Loucy (cell line): ENCODE data around the gene SLAIN1.

Source experiments
- EZH2phosphoT487 ChIP-seq: fragments of 200-600 bp; IDR thresholded peaks from 2 replicates; pipeline ENCODE4 v1.6.1; 2018; ENCODE audit warnings: antibody characterized with exemption, mild to moderate bottlenecking, moderate library complexity, borderline replicate concordance
- TF ChIP-seq, protein P1 (sequence below): fragments of 200-600 bp; sonication (generic); conservative IDR thresholded peaks from 2 replicates; pipeline ENCODE4 v1.5.1; 2014; ENCODE audit warnings: mild to moderate bottlenecking, antibody characterized with exemption, low read length

GRCh38 chr13:77678691-77679235 is 18.7 kb upstream of the SLAIN1 start:
- TF ChIP-seq, protein P1, sequence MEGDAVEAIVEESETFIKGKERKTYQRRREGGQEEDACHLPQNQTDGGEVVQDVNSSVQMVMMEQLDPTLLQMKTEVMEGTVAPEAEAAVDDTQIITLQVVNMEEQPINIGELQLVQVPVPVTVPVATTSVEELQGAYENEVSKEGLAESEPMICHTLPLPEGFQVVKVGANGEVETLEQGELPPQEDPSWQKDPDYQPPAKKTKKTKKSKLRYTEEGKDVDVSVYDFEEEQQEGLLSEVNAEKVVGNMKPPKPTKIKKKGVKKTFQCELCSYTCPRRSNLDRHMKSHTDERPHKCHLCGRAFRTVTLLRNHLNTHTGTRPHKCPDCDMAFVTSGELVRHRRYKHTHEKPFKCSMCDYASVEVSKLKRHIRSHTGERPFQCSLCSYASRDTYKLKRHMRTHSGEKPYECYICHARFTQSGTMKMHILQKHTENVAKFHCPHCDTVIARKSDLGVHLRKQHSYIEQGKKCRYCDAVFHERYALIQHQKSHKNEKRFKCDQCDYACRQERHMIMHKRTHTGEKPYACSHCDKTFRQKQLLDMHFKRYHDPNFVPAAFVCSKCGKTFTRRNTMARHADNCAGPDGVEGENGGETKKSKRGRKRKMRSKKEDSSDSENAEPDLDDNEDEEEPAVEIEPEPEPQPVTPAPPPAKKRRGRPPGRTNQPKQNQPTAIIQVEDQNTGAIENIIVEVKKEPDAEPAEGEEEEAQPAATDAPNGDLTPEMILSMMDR = no peak
- no peak for TF ChIP-seq EZH2phosphoT487
